Testis (tissue), 3 donors: ENCODE measurements around the gene UCP3. TPM values are rescaled to one million over a fixed set of nuclear protein-coding genes. Genes with fewer than 3 reads are reported as not detected.

Source experiments
- DNase-seq: peaks from one replicate; pipeline ENCODE4 v3.0.0-alpha.2; 2019
- H3K27ac ChIP-seq, 2 donors: fragments of 200-600 bp; sonication (generic); one replicate each; pipeline ENCODE4 v1.5.1; 2019
- H3K27me3 ChIP-seq: fragments of 200-600 bp; sonication (generic); one replicate; pipeline ENCODE4 v1.5.1; 2019
- H3K36me3 ChIP-seq: fragments of 200-600 bp; sonication (generic); one replicate; pipeline ENCODE4 v1.5.1; 2017; ENCODE audit warnings: low read depth; ENCODE audit errors: missing control alignments
- H3K4me1 ChIP-seq: fragments of 200-600 bp; sonication (generic); one replicate; pipeline ENCODE4 v1.5.1; 2019
- H3K4me3 ChIP-seq, 2 donors: fragments of 200-600 bp; sonication (generic); one replicate each; pipeline ENCODE4 v1.5.1; 2017 to 2019
- H3K9me3 ChIP-seq: fragments of 200-600 bp; sonication (generic); one replicate; pipeline ENCODE4 v1.5.1; 2017
- CTCF ChIP-seq, 3 experiments: fragments of 450-650 bp in 2 of 3; fragments of 200-600 bp in 1 of 3; sonication (generic) in 1 of 3; IDR thresholded peaks; one replicate each; pipeline ENCODE4 v1.5.1; 2016 to 2019; ENCODE audit warnings: antibody characterized with exemption in 3 of 3, mild to moderate bottlenecking in 2 of 3, moderate library complexity in 1 of 3
- POLR2A ChIP-seq: fragments of 450-650 bp; IDR thresholded peaks from one replicate; pipeline ENCODE4 v1.6.1; 2017; ENCODE audit warnings: antibody characterized with exemption, mild to moderate bottlenecking, moderate library complexity
- WGBS, 2 donors: methylation state at CpG; one replicate each; pipeline ENCODE4 v1.1.5; 2018; 5-methylcytosine and 5-hydroxymethylcytosine counted together
- intact Hi-C: fragments of 100-400 bp; cut with DNase I; formaldehyde crosslinking; loops from one replicate; pipeline ENCODE4 v1.15.1; 2023; ENCODE audit warnings: low total_unique reads
- polyA plus RNA-seq: library from polyadenylated mRNA; stranded (reverse); fragments of 350-450 nt; fragmentation: Illumina TruSeq; extraction: RNeasy Lipid Tissue Mini Kit (QIAGEN cat#74804); gene quantifications from one replicate; pipeline ENCODE4 v1.2.3, GENCODE V29; 2014; ENCODE audit warnings: low read depth, low replicate concordance; ENCODE audit not compliant: insufficient read depth
- total RNA-seq, 2 donors: library from RNA; depleted of rRNA; stranded (reverse); fragments of >200 nt; gene quantifications; one replicate each; pipeline ENCODE4 v1.2.3, GENCODE V29; 2016

UCP3 gene
- total and polyA plus RNA-seq, 3 donors from 2014 or later, result 5.8 to 10.0 (median 9.7) TPM

DNA sequence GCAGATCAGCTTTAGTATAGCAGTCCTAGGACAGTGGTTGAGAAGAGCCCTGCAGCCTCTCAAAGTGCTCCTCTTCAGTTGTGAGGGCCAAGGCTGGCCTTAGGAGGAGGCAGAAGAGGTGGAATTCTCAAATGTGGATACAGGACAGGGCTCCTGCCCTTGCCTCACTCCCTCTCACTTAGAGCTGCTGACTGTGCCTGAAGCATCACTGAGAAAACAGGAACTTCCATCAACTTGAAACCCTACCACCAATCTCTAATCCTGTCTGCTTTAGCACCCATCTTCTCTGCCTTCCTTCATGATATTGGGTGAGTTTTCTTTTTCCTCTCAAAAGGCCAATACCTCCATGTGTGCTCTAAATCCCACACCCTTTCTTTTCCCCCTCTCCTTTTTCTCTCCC is 14.4 kb upstream of the UCP3 start:
- Histone ChIP-seq H3K27ac (no peak overlapping the region), H3K4me1 (peaks cover 6% of the 10 kb centered on the region), H3K4me3 (no peak overlapping the region), H3K27me3 (no peaks in the 10 kb centered on the region), H3K9me3 (no peaks in the 10 kb centered on the region), H3K36me3 (no peaks in the 10 kb centered on the region)
- intact Hi-C loops, result no loop called here
- TF ChIP-seq CTCF (IDR thresholded peaks at IDR 0.05), result no peak
- no peak for TF ChIP-seq POLR2A
- no peak for DNase-seq

DNA sequence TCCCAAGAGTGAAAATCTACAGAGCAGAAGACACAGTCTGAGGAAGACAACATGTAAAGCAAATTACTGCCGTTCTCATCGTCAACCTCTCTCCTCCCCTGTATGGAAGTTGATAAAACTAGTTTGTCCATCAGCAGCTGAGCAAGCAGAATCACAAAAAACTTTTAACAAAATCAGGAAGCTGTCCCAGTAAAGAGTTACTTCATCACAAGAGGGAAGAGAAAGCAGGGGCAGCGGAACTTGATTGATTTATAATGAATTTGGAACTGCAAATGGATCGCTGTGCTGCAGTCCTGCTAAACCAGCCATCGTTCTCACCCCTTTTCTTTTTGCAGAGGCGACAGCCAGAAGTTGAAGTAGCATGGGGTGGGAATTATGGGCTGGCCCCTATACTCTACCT is 13.7 kb upstream of the UCP3 start:
- no peak overlapping the region for H3K27ac ChIP-seq
- intact Hi-C loops, result no loop called here
- H3K36me3 ChIP-seq, result no peaks in the 10 kb centered on the region
- 83 to 86% methylated on average over 6 of the region's 6 CpGs for WGBS, 2 donors
- no peak for TF ChIP-seq CTCF (IDR thresholded peaks at IDR 0.05)
- no peak for TF ChIP-seq POLR2A
- H3K4me3 ChIP-seq, result no peak overlapping the region
- H3K4me1 ChIP-seq, result peaks cover 6% of the 10 kb centered on the region
- H3K27me3 ChIP-seq, result no peaks in the 10 kb centered on the region
- no peak for DNase-seq
- H3K9me3 ChIP-seq, result no peaks in the 10 kb centered on the region

GRCh38 chr11:74021998-74022397 is 13.1 kb upstream of the UCP3 start:
- H3K4me1 ChIP-seq, result peaks cover 6% of the 10 kb centered on the region
- TF ChIP-seq POLR2A, result no peak
- TF ChIP-seq CTCF (IDR thresholded peaks at IDR 0.05), result no peak
- no peaks in the 10 kb centered on the region for H3K36me3 ChIP-seq
- no peak overlapping the region for H3K4me3 ChIP-seq
- H3K27me3 ChIP-seq, result no peaks in the 10 kb centered on the region
- intact Hi-C loops, result no loop called here
- no peak for DNase-seq
- no peaks in the 10 kb centered on the region for H3K9me3 ChIP-seq
- 95 to 97% methylated on average over 6 of the region's 6 CpGs for WGBS, 2 donors
- no peak overlapping the region for H3K27ac ChIP-seq

- H3K27ac ChIP-seq, result no peak overlapping the region
- H3K27me3 ChIP-seq, result no peaks in the 10 kb centered on the region
- intact Hi-C loops, result no loop called here
- WGBS, 2 donors, result 81 to 90% methylated on average over 4 of the region's 4 CpGs
- H3K4me1 ChIP-seq, result peaks cover 6% of the 10 kb centered on the region
- TF ChIP-seq CTCF (IDR thresholded peaks at IDR 0.05) (no peak), POLR2A (no peak)
- no peaks in the 10 kb centered on the region for H3K9me3 ChIP-seq
- DNase-seq, result no peak
- no peak overlapping the region for H3K4me3 ChIP-seq
- H3K36me3 ChIP-seq, result no peaks in the 10 kb centered on the region
Measured at GRCh38 chr11:74020539-74020938, 11.7 kb upstream of the UCP3 start.

- Histone ChIP-seq H3K27me3 (no peaks in the 10 kb centered on the region), H3K27ac (no peak overlapping the region), H3K36me3 (no peaks in the 10 kb centered on the region), H3K9me3 (no peaks in the 10 kb centered on the region), H3K4me3 (no peak overlapping the region), H3K4me1 (peaks cover 6% of the 10 kb centered on the region)
- 87 to 90% methylated on average over 4 of the region's 4 CpGs for WGBS, 2 donors
- DNase-seq, result no peak
- TF ChIP-seq POLR2A (no peak), CTCF (IDR thresholded peaks at IDR 0.05) (no peak)
- intact Hi-C loops, result no loop called here
Measured at GRCh38 chr11:74019860-74020259, 11.0 kb upstream of the UCP3 start.
